Measurements from ENCODE around the gene AGBL4. TPM values are rescaled to one million over a fixed set of nuclear protein-coding genes. Genes with fewer than 3 reads are reported as not detected.

Gene AGBL4
- total and polyA plus RNA-seq, 2 of the 13 experiments (the other 11 are each of a cell fraction or from before 2014, with no cell fraction given) = not detected

GRCh38 chr1:48750109-48750508 is 1273.6 kb downstream of the AGBL4 start:
- H3K4me3 ChIP-seq (replicated peaks in 1 of 3; ENCODE audit: insufficient read depth in 1 of 3, low read depth in 2 of 3, low read length in 3 of 3) = no peak overlapping the region
- H2AFZ ChIP-seq (ENCODE audit: low read length) = no peak overlapping the region
- H3K4me1 ChIP-seq (ENCODE audit: insufficient read depth, low read length) = peaks cover 22% of the 10 kb centered on the region
- no peaks in the 10 kb centered on the region for H3K9me3 ChIP-seq (ENCODE audit: low read length)
- H3K79me2 ChIP-seq (ENCODE audit: insufficient read depth, low read length) = no peaks in the 10 kb centered on the region
- no peaks in the 10 kb centered on the region for H3K36me3 ChIP-seq (replicated peaks in 1 of 2; ENCODE audit: control insufficient read depth in 1 of 2, insufficient read depth in 2 of 2, low read length in 2 of 2)
- TF ChIP-seq KIAA2018 (CRISPR knock-in tag; IDR thresholded peaks at IDR 0.05; ENCODE audit: borderline replicate concordance) (no peak), CENPX (CRISPR knock-in tag; IDR thresholded peaks at IDR 0.05) (no peak), MLLT10 (CRISPR knock-in tag; IDR thresholded peaks at IDR 0.05) (no peak), ZSCAN22 (CRISPR knock-in tag; IDR thresholded peaks at IDR 0.05) (no peak)
- no peak overlapping the region for H3K27ac ChIP-seq (ENCODE audit: extremely low read length, insufficient read depth, low read length)
- 94% methylated on average over 1 of the region's 1 CpG for WGBS (ENCODE audit: low lambda C conversion rate)
- H3K27me3 ChIP-seq (ENCODE audit: control insufficient read depth in 1 of 2, insufficient read depth in 2 of 2, low read length in 2 of 2) = no peaks in the 10 kb centered on the region
- no TSS peak for BruUV-seq (replicated peaks)
- CTCF ChIA-PET (ENCODE audit: low intra/inter-chr PET ratio, low total read pairs) = no interaction called here
- intact Hi-C loops (cut with micrococcal nuclease; ENCODE audit: unreplicated experiment) (no loop called here), in situ Hi-C loops (cut with HindIII; ENCODE audit: extremely low pct_ligation_motif_present, low pct_unique_long_range_greater_than_20kb) (no loop called here)
- ATAC-seq (no peak), FAIRE-seq (no peak), DNase-seq (ENCODE audit: low spot score) (no peak)
- no peak overlapping the region for H3K9ac ChIP-seq (ENCODE audit: insufficient read depth, low read depth, low read length)
- no peaks in the 10 kb centered on the region for H4K20me1 ChIP-seq (ENCODE audit: insufficient read depth, low read length)
- POLR2A ChIA-PET = no interaction called here
- no peak overlapping the region for H3K4me2 ChIP-seq (ENCODE audit: low read depth, low read length)
